Kidney (tissue), 14 donors: ENCODE data around the gene TMEM204. TPM values are rescaled to one million over a fixed set of nuclear protein-coding genes. Genes with fewer than 3 reads are reported as not detected.
A peak's percentile ranks its signal among the peaks of the same experiment; 100 is the strongest.

ENCODE experiments used
- DNase-seq, 5 donors: peaks; one replicate each; pipeline ENCODE4 v3.0.0-alpha.2; 2013 to 2020
- FAIRE-seq: peaks from 2 replicates; lab custom pipeline; 2012; peaks lifted over from hg19 to GRCh38; lab: Jason Lieb, UNC
- H3K27ac ChIP-seq, 2 donors: one replicate each; pipeline ENCODE4 v1.7.0; 2013; ENCODE audit warnings: low read depth in 2 of 2, low read length in 2 of 2, inconsistent platforms in 1 of 2
- H3K27me3 ChIP-seq: one replicate; pipeline ENCODE4 v1.7.1; 2013; ENCODE audit warnings: low read length, inconsistent platforms; ENCODE audit not compliant: control insufficient read depth, insufficient read depth
- H3K36me3 ChIP-seq, 3 donors: one replicate each; pipeline versions ENCODE4 v1.7.0 to v1.7.1; 2013; ENCODE audit warnings: low read length in 3 of 3, control low read depth in 1 of 3, inconsistent platforms in 1 of 3; ENCODE audit not compliant: insufficient read depth in 3 of 3, control insufficient read depth in 2 of 3
- H3K4me1 ChIP-seq, 3 donors: one replicate each; pipeline versions ENCODE4 v1.7.0 to v1.7.1; 2013; ENCODE audit warnings: low read length in 3 of 3, inconsistent platforms in 1 of 3, low read depth in 1 of 3; ENCODE audit not compliant: control insufficient read depth in 2 of 3, insufficient read depth in 2 of 3
- H3K4me3 ChIP-seq, 3 donors: one replicate each; pipeline versions ENCODE4 v1.7.0 to v1.8.1; 2013; ENCODE audit warnings: low read length in 3 of 3, control low read depth in 1 of 3, inconsistent platforms in 1 of 3
- H3K9ac ChIP-seq, 3 donors: one replicate each; pipeline versions ENCODE4 v1.7.0 to v1.7.1; 2013; ENCODE audit warnings: low read length in 3 of 3, control low read depth in 1 of 3, inconsistent platforms in 1 of 3
- H3K9me3 ChIP-seq, 3 donors: one replicate each; pipeline versions ENCODE4 v1.7.0 to v1.7.1; 2013; ENCODE audit warnings: low read length in 3 of 3, control low read depth in 1 of 3, inconsistent platforms in 1 of 3; ENCODE audit not compliant: control insufficient read depth in 2 of 3, insufficient read depth in 1 of 3
- CTCF ChIP-seq: IDR thresholded peaks from 3 replicates; pipeline ENCODE4 v1.5.1; 2012; ENCODE audit warnings: mild to moderate bottlenecking, moderate library complexity, borderline replicate concordance; ENCODE audit not compliant: insufficient read depth; ENCODE audit errors: extremely low read depth
- intact Hi-C: fragments of 100-400 bp; cut with DNase I; formaldehyde crosslinking; loops from one replicate; pipeline ENCODE4 v1.11.1; 2022
- polyA plus RNA-seq: library from polyadenylated mRNA; stranded (reverse); fragments of 350-450 nt; fragmentation: Illumina TruSeq; extraction: RNeasy Lipid Tissue Mini Kit (QIAGEN cat#74804); gene quantifications from one replicate; pipeline ENCODE4 v1.2.3, GENCODE V29; 2014; ENCODE audit warnings: low read depth, low replicate concordance; ENCODE audit not compliant: insufficient read depth
- total RNA-seq: library from RNA; stranded (reverse); fragmentation: NEBNext Ultra II Directional; extraction: Animal tissue kit (Norgen Biotek cat#: 25700); gene quantifications from one replicate; pipeline ENCODE4 v1.2.1, GENCODE V29; 2021
- donor health status: control.
- donor health status: control.
- donor health status: control.
- donor health status: control.
- donor health status: control.
- donor health status: DM: yes; HTN: yes; CAD: no.
- donor health status: Normal renal cell carcinoma (clear cell type).

The TMEM204 gene
- total and polyA plus RNA-seq, 2 donors from 2014 or later = 40.9 to 49.5 TPM

- intact Hi-C loops = no loop called here
- H3K9ac ChIP-seq = peak overlapping the region in 2 of 3 donors; percentile 56 to 82
- peak in 1 of 5 donors; percentile 66 for DNase-seq
Observed at GRCh38 chr16:1492082-1492922, 41.2 kb upstream of the TMEM204 start.

GRCh38 chr16:1492923-1493745 is 40.3 kb upstream of the TMEM204 start, which contains the start of gene TELO2:
Gene TELO2 (plus strand): TSS chr16:1493360. CDS start chr16:1494282, 922 bp downstream.
- no peak for FAIRE-seq
- H3K27me3 ChIP-seq = no peaks in the 10 kb centered on the region
- intact Hi-C loops = no loop called here
- TF ChIP-seq CTCF = no peak
- H3K36me3 ChIP-seq = no peaks in the 10 kb centered on the region
- peak; percentile 84 to 93 (median 88) for DNase-seq
- no peaks in the 10 kb centered on the region for H3K9me3 ChIP-seq
- H3K4me3 ChIP-seq = peak within 1 kb of the TSS; percentile 69 to 81 (median 77)
- peak within 1 kb of the TSS; percentile 56 to 82 (median 77) for H3K9ac ChIP-seq
- H3K4me1 ChIP-seq = peaks cover 0 to 18% (median 3%) of the 10 kb centered on the region in 3 donors
- peak within 1 kb of the TSS; percentile 75 to 88 for H3K27ac ChIP-seq

More at GRCh38 chr16:1492082-1492922, 41.2 kb upstream of the TMEM204 start:
- TF ChIP-seq CTCF = no peak
- Histone ChIP-seq H3K36me3 (no peaks in the 10 kb centered on the region), H3K27ac (peak overlapping the region; percentile 67 to 75), H3K4me1 (peaks cover 0 to 18% (median 3%) of the 10 kb centered on the region in 3 donors), H3K4me3 (peak overlapping the region; percentile 69 to 81 (median 77)), H3K27me3 (no peaks in the 10 kb centered on the region), H3K9me3 (no peaks in the 10 kb centered on the region)
- FAIRE-seq = no peak

GRCh38 chr16:1493746-1494094 is 39.7 kb upstream of the TMEM204 start:
- intact Hi-C loops = no loop called here
- H3K4me1 ChIP-seq = peaks cover 0 to 18% (median 3%) of the 10 kb centered on the region in 3 donors
- H3K27me3 ChIP-seq = no peaks in the 10 kb centered on the region
- FAIRE-seq (no peak), DNase-seq (no peak)
- peak overlapping the region; percentile 44 to 81 (median 58) for H3K4me3 ChIP-seq
- no peak for TF ChIP-seq CTCF
- no peaks in the 10 kb centered on the region for H3K36me3 ChIP-seq
- no peaks in the 10 kb centered on the region for H3K9me3 ChIP-seq
- peak overlapping the region in 1 of 3 donors; percentile 19 for H3K9ac ChIP-seq
- H3K27ac ChIP-seq = no peak overlapping the region
